SK-N-MC (cell line): Measurements from ENCODE around the gene ITIH1.

Experiments
- EZH2 ChIP-seq: fragments of 200-600 bp; sonication (generic); IDR thresholded peaks from one replicate; pipeline ENCODE4 v1.6.1; 2017; ENCODE audit warnings: antibody characterized with exemption
- FOXP2 ChIP-seq: optimal IDR thresholded peaks from 2 replicates; pipeline ENCODE3; 2011; ENCODE audit warnings: mild to moderate bottlenecking, moderate library complexity; ENCODE audit not compliant: insufficient read depth; ENCODE audit errors: extremely low read length, control extremely low read depth
- POLR2AphosphoS5 ChIP-seq: IDR thresholded peaks from 2 replicates; pipeline ENCODE4 v1.6.1; 2012; ENCODE audit warnings: mild to moderate bottlenecking, low read depth, low read length, borderline replicate concordance

- no peak for TF ChIP-seq POLR2AphosphoS5
- no peak for TF ChIP-seq EZH2
- no peak for TF ChIP-seq FOXP2
Measured at GRCh38 chr3:52798376-52798977, 21.1 kb downstream of the ITIH1 start.
